Lung microvascular endothelial cell (primary cell): ENCODE data around the gene SLC1A5. TPM values are rescaled to one million over a fixed set of nuclear protein-coding genes. Genes with fewer than 3 reads are reported as not detected.
A peak's percentile ranks its signal among the peaks of the same experiment; 100 is the strongest.

Experiments used
- DNase-seq, 2 donors: peaks; one replicate each; pipeline versions ENCODE4 v3.0.0 to v3.0.0-alpha.2; 2010; ENCODE audit warnings: low read depth in 2 of 2
- total RNA-seq: library from RNA; depleted of rRNA; stranded (reverse); fragments of >200 nt; gene quantifications from 2 replicates; pipeline ENCODE4 v1.2.1, GENCODE V29; 2014

Gene SLC1A5
- total RNA-seq, 1 donor from 2014 or later, result 34.9 TPM

DNA sequence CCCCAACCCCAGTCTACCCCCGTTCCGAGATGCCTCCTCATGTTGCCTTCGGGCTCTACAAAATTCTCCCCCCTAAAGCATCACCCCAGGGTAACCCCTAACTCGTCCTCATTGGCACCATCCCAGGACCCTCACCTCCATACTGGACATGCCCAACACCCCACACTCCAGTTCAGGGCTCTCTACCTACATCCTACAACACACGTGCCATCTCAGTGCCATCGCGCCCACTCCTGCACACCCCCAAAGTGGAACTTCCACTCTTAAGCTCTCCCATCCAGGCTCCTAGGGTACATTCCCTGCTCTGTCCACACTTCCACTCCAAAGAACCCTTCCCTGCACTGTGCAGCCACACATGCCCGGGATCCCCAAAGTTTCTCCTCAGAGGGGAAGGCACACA, 43.4 kb downstream of the SLC1A5 start:
- DNase-seq, result no peak

DNA sequence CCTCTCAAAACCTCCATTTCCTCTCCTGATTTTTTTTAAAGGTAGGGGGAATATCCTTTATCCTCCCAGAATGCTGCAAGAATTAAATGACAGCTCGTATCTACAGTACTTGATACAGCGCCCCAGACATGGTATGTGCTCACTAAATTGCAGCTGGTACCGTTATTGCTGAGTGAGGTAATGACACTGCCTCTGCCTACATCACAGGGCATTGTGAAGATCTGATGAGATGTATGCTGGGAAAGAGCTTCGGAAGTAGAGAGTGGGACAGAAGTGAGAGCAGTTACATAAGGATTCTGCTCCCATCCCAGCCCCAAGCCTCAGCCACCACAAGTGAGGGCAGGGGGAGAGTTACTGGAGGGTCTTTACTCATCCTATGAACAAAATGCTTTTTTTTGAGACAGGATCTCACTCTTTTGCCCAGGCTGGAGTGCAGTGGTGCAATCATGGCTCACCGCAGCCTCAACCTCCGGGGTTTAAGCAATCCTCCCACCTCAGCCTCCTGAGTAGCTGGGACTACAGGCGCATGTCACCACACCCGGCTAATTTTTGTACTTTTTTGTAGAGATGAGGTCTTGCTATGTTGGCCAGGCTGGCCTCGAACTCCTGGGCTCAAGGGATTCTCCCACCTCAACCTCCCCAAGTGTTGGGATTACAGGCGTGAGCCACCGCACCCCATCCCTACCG, 44.2 kb downstream of the SLC1A5 start:
- no peak for DNase-seq

DNA sequence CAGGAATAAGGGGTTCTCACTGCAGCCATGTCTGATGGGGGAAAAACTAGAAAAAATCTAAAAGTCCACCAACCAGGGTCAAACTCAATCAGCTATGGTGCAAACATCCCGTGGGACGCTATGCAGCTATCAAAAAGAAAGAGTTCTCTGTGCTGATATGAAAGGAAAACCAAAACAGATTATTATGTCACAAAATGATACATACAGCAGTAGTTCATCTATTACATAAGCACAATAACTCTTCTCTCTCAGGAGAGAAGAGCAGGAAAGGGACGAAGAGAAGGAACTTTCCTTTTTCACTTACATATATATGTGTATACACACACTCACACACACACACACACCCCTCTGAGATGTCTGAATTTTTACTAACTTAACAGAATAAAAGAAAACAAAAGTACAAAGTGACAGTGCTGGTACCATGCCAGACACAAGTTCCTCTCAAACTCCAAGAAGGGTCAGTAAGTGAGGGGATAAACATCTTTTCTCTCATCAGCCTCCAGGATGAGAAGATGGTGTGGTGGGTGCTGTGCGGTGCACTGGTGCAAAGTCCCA, 45.4 kb downstream of the SLC1A5 start:
- no peak for DNase-seq

DNA sequence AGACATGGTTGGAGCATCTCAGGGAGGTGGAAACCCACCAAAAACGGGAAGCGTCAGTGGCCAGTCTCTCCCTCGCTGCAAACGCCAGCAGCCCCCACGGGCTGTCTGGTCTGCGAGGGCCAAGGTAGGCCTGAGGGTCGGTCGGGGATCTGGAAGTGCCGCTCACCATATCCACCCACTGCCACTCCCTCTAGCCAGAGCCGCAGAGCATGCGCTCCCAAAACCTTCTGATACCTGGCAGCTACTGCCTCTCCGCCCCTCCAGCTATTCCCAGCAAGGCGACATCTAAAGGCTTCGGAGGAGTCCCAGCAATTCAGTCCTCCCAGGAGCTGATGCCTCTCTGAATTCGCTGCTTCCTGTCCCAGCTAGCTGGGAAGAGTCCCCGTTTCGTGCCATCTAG, 46.9 kb downstream of the SLC1A5 start:
- no peak for DNase-seq

DNA sequence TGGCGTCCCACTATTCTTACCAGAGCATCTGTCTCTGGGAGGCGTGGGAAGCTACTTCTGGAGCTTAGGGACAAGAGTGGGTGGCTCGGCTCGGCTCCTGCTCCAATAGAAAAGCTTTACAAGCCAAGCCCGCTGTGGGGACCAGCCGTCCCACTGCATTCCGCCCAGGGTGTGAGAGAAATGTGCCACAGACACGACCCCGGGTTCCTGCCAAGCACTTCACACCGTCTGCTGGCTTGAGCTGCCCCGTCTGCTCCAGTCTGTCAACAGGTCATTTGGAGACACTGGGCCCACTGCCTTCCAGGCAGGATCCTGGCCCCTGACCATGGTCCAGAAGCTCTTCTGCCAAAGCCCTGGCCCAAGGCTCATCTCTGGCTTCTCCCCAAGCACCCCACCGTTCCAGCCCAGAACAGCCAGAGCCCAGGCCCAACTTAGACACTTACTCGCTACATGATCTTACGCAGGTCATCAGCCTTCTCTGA, 49.1 kb downstream of the SLC1A5 start:
- DNase-seq, result no peak

DNA sequence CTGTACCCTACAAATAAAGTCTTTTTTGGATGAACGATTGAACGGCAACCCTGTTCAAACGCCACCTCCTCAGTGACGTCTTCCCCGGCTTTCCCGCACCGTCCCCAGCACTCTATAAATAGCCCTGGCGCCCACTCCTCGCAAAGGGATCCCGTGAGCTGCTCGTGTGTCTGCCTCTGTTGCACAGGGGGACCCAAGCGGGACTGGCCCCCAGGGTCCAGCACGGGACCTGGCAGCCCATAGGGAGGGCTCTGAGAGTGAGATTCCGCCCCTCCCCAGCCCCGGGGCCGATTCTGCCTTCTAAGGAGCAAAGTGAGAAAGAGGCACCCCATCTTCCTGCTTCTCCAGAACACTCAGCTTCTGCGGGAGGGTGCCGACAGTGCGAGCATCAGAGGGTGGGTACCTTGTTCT, 50.6 kb downstream of the SLC1A5 start:
- DNase-seq, result no peak

DNA sequence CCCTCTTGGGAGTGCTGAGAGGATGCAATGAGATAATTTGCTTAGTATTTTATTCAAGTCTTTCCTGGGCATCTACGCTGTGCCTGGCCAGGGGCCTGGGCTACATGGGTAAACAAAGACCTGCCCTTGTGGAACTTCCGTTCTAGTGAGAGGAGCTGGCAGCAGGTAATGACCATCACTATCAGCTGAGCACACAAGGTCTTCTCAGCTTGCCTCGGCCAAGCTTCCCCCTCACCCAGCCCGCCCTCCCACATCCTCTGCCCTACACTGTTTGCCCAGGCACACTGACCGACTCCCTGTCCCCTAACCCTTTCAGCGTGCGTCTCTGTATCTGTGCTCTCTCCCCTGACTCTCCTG, 51.1 kb downstream of the SLC1A5 start:
- no peak for DNase-seq

DNA sequence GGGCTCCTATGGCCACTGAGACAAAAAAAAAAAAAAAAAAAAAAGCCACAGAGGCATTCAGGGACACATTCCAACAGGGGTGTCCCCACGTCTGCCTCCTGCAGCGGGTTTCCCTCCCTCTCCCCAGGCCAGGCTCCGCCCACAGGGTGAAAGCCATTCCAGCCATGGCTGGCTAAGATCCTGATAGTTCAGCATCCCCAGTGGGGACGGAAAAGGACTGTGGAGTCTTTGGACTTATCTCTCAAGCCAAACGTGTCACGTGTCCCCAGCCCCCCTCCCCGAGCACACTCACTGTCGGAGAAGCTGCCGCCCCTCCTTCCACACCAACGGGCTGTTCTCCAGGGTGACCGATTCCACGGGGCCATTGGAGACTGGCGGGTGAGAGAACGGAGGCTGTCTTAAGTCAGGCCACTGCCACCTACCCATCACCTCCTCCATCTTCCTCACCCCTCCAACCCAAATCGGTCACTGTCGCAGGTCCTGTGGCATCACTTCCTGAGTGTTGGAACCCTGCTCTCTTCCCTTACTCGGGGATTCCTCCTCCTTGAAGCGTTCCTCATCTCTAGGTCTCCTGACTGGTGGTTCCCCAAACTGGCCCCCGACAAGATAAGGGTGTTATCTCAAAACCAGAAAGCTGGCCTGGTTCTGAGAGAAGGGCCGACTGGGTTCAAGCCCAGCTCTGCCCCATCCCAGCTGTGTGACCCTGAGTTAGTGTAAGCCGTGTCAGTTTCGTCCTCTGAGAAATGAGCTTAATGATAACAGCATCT, 51.7 kb downstream of the SLC1A5 start:
- DNase-seq, result no peak

DNA sequence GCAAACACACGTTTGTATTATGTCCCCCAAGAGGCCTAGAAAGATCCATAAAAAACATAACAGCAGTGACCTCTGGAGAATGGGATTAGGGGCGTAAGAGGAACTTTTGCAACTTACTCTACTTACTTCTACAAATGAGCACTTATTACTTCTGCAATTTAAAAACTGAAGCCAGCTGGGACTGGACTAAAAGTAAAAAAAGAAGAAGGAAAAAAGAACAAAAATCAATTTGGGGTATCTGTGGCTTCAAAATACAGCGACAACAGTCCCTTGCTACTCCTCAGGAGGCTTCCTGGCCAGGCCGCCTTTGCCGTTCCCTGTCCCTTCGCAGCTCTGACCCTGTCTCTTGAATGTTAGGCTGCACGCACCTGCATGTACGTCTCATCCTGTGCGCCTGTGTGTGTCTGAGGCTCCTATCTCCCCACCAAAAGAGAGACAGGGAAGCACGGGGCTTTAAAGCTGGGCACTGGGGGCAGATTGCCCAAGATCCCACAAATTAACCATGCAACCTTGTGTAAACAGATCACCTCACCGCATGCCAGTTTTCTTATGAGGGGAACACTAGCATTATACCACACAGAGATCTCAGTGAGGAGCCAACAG, 54.6 kb downstream of the SLC1A5 start:
- no peak for DNase-seq

DNA sequence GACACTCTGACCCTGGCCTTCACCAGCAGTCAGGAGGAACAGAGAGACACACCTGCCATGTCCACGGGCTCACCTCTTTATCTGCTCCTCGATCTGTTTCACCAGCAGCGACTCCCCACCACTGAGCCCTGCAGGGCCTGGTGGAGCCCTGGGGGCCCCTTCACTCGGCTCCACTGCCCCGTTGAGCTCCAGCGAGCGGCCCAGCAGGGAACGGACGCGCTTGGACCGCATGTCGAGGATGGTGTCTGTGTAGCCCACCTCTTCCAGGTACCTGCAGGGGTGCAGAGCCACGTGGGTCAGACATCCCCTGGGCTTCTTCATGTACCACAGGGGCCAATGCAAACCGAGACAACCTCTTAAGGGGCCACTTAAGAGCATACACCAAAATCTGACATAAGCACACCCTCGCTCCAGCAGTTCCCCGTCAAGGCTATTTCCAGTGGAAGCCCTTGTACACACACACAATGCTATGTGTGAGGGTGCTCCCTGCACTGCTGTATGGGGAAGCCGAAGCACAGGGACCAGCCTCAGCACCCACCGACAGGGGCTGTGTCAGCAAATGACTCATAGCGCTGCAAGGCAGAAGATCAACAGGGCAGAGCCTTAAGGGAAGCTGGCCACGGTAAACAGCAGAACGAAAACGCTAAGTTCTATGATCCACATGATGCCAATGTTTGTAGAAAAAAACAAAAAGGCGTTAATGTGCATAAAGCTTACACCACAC, 55.3 kb downstream of the SLC1A5 start:
- DNase-seq, result peak in 1 of 2 donors; percentile 75

DNA sequence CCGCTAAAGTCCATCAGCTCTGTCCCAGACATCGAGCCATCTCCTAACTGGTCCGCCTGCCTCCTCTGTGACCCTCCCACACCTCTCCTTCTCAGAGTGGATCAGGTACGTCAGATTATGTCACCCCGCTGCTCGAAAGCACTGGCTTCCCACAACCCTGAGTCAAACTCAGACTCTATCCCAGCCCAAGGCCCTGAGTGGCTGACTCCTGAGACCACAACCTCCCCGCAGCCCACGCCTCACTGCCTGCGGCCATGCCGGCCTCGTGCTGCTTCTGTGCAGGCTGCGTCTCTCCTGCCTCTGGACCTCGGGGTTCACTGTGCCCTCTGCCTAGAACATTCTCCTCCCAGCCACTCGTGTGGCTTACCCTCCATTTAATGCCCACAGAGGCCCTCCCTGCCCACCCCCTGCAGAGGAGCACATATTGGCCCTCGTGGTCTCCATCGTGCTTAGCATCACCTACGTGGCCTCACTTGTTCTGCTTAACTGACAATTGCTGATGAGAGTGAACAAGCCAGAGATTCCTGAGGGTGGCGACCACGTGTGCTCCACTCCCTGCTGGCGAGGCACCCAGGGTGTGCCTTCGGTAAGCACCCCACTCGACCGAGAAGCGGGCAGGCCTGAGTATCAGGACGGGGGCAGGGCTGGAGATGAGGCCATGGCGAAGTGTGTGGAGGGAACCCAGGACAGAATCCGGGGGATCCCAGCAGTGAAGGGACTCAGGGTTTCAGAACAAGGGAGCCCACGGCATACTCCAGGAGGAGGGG, 56.0 kb downstream of the SLC1A5 start:
- no peak for DNase-seq

DNA sequence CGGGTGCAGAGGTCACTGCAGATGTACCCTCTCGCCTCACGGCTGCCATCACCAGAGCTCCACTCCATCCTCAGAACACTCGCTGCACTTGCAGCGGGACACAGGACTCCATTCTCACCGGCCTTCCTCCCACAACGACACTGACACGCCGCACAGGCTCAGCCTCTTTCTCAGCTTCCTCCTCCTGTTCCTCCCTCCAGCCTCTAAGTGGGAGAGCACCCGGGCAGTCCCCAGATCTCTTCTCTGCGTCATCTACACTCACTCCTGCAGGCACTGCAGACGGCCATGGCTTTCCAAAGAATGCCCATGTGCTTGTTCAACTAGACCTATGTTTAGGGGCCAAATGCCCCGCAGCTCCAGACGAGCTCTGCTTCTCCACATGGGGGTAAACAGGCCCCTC, 56.8 kb downstream of the SLC1A5 start:
- DNase-seq, result peak in 1 of 2 donors; percentile 49

DNA sequence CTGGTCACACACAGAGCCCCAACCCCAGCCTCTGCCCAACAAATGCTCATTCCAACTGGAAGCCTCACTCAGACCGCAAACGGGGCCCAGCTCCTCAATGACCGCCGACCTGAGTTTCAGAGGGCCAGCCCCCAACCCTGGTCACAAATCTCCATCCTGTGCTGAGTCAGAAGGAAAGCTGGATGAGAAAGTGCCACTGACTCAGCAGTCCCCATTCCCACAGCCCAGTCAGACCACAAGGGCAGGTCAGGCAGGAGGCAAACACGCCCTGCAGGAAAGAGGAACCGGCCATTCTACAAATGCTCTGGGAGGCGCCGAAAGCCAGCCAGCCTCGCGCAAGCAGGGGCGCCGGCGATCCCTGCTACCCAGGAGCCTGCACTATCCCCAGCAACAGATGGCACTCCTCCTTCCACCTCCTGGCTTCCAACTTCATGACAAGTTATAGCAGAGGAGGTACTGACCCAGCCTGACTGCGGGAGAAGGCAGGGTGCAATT, 57.3 kb downstream of the SLC1A5 start:
- DNase-seq, result peak; percentile 88 to 95

DNA sequence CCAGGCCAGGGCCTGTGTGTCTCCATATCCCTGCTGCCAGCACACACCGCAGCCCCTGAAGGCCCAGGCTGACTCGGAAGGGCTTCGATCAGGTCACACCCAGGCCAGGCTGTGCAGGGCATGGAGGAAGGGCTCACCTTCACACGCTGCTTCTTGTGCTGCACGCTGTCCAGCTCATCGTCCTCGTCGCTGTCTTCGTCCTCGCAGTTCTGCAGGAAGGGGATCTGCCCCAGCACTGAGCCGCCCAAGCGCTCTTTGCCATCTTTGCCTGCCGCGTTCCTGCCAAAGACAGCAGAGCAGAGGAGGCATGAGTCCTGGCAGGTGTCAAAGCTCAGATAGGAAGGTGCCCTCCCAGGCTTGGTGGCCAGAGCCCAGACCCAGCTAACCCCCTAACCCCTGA, 57.8 kb downstream of the SLC1A5 start:
- no peak for DNase-seq

DNA sequence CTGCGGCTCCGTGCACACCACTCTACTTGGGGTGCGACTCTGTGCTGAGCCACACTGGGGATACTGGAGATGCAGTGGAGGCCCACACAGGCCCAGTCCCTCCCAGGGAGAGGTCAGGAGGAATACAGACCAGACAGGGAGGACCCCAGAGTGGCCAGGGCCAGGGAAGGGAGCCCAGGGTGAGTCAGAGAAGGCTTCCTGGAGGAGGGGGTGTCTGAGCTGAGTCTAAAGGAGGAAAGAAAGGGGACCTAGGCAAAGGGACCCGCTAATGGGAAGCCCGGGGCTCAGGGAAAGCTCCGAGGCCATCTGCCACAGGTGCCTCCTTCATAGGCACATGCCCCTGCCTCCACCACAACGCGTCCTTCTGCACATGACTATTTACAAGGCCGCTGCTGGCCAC, 58.2 kb downstream of the SLC1A5 start:
- no peak for DNase-seq

DNA sequence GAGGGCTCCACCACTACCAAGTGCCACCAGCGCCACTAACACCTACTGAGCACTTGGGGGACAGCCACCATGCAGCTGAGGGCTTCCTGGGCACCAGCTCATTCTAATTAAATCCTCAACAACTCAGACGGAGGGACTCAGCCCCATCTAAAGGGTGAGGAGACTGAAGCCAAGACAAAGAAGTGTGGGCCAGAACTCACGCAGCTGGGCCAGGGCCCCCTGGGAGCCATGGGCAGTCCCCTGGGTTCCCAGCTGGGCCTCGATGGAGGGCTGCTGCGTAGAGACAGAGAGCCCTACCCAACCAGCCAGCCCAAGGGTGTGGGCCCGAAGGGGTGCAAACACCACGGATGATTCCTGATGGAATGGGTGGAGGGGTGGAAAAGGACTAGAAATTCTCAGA, 58.7 kb downstream of the SLC1A5 start:
- no peak for DNase-seq

DNA sequence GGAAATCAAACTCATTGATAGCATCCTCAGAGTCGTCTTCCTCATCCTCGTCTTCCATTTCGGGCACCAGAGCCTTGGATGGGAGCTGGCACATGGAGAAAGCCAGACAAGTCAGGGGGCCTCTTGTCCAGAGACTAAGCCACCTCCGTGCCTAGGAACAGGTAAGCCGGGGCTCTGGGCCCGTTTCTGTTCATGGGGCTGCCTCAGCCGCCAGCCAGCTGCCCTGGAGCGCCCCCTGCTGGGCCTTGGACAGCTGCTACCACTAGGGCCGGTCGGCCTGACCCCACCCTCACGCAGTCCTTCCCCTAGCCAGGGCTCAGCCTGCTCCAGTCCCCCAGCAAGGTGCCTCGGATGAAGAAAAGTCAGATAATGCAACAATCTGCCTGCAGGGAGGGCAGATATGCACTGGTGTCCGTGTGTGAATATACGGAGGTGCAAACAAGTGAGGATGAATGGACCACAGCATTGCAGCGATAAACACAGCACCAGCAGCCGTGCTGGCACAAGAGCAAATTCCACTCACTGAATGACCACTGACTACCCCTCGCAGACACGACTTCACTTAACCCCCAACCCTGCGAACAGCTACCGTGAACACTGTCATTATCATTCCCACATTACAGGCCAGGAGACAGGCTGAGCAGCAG, 59.6 kb downstream of the SLC1A5 start:
- DNase-seq, result peak; percentile 90 to 93

DNA sequence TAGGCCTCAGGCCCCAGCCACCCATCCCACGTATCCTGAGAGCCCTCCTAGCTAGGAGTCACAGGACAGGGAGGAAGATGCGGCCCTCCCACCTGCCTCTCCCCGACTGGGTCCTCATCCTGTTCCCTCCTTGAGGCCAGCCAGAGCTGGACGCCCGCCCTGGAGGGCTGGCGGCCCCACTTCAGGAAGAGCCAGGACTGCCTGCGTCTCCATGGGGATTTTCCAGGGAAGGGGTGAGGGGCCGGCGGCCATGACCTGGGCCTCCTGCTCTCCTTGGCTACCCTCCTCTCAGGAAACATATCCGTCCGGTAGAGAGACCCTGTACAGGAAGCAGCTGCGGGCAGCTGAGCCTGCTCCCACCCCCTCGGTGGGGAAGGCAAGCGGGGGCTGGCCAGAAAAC, 60.2 kb downstream of the SLC1A5 start:
- peak; percentile 89 to 91 for DNase-seq

DNA sequence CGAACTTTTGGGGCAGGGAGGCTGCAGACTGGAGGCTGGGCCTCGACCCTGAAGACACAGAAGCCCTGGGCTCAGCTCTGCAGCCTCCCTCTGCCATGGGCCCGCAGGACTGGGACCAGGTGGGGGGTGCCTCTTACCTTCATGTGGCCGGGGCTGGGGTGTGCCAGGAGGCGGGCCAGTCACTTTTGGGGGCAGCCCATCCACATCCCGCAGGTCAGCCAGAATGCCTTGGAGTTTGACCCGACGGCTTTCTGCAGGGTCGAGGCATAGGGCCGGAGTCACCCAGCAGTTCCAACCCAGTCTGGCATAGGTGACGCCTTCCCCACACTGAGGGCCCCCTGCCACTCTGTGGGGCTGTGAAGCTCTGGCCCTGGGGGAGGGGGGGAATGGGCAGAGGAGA, 60.6 kb downstream of the SLC1A5 start:
- no peak for DNase-seq

DNA sequence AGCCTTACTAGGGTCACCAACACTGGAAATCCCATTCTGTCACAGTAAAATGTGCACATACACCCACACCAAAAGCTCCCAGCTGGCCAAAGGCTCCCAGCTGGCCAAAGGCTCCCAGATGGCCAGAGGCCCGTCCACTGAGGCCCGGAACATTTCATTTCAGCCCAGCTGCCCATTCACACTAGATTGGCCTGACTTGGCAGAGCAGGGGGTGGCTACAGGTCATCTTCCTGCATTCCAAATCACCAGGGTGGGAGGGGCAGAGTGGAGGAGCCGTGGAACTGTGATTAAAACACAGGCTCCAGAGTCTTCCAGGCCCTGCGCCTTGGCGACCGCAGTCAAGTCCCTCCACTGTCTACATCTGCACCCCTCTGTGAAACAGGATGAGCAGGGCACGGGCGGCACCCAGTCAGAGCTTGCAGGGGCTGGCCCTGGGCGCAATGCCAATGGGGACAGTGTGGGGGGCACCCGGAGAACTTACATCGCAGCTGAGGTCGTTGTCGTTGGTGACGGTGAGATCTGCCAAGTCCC, 61.4 kb downstream of the SLC1A5 start:
- DNase-seq, result peak; percentile 53 to 56
